ENCODE measurements around the gene OR6B2.

GRCh38 chr2:239994086-239994485 lies 36.1 kb downstream of the OR6B2 start:
- TF ChIP-seq CTCF (IDR thresholded peaks at IDR 0.05 in 8 of 11, conservative IDR thresholded peaks at IDR 0.05 in 3 of 11) (no peak), POLR2A (IDR thresholded peaks at IDR 0.05) (no peak)

All from spleen (tissue), 7 donors.